HG03045 (cell line): ENCODE measurements around the gene ZNF99.
"Not testable (repeated sequence)": the region's sequence is repeated elsewhere in the genome, so short reads cannot be mapped to it uniquely, and the experiment has no call there.

Experiments
- ATAC-seq: cut with Tn5 transposase; IDR thresholded peaks from one replicate; pipeline ENCODE4 v1.9.1; 2021; ENCODE audit warnings: mild to moderate bottlenecking, moderate library complexity; ENCODE audit not compliant: unreplicated experiment

ZNF99 gene

DNA sequence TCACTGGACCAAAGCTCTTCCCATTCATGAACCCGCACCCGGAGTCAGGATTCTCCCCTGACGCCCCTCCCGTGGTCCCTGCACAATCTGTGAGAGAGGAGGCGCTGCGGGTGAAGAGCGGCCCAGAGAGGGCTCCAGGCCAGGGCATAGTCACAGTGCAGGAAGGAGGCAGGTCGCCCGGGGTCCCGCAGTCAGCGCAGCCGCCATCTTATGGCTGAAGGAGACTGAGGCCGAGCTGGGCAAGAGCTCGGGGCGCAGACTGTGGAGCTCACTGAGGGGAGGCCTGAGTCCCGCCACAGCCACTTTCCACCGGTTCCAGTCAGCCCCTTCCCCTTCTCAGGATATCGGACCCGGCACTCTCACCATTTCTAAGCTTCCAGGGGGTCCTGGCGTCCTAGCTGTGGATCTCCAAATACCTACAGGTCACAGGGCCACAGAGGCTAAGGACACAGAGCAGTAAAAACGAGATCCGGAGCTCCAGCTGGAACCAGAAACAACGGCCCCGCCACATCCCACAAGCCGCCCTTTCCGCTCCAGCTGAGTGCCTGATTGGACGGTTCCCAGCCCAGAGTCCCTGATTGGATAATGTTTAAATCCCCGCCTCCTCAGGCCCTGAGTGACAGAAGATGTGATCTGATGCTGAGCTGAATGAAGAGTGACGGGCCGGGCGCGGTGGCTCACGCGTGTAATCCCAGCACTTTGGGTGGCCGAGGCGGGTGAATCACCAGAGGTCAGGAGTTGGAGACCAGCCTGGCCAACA lies at the start of gene ZNF99:
TSS of gene ZNF99 (minus strand) at position 501 of the 760 bp plus-strand sequence. CDS start at position 366, 135 bp downstream.
- no peak for ATAC-seq

DNA sequence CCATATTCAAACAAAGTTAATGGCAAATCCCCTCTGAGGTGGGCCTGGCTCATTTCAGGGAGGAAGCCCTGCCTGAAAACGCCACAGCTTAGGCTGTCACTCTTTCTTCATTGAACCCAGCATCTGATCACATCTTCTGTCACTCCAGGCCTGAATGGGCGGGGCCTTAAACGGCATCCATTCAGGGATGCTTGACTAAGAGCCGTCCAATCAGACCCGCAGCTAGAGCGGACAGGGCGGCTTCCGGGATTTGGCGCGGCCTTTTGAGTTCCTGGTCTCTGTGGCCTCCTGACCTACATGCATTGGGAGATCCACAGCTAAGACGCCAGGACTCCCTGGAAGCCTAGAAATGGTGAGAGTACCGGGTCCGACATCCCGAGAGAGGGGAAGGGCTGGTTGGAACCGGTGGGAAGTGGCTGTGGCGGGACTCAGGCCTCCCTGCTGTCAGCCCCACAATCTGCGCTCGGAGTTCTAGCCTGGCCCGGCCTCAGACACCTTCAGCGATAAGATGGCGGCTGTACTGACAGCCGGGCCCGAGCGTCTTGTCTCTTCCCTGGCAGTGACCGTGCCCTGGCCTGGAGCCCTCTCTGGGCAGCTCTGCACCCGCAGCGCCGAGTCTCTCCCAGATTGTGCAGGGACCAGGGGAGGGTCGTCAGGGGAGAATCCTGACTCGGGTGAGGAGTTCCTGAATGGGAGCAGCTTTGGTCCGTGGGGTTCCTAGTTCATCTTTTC lies 48.2 kb upstream of the ZNF99 start, which contains the start of gene ZNF723:
TSS of gene ZNF723 (plus strand) at position 261 of the 732 bp plus-strand sequence. CDS start at position 350, 89 bp downstream.
- no peak for ATAC-seq

GRCh38 chr19:22831211-22831610 lies 47.3 kb upstream of the ZNF99 start:
- ATAC-seq, result no peak

- no peak for ATAC-seq
These were observed 30.2 kb upstream of the ZNF99 start for GRCh38 chr19:22814124-22814523.

DNA sequence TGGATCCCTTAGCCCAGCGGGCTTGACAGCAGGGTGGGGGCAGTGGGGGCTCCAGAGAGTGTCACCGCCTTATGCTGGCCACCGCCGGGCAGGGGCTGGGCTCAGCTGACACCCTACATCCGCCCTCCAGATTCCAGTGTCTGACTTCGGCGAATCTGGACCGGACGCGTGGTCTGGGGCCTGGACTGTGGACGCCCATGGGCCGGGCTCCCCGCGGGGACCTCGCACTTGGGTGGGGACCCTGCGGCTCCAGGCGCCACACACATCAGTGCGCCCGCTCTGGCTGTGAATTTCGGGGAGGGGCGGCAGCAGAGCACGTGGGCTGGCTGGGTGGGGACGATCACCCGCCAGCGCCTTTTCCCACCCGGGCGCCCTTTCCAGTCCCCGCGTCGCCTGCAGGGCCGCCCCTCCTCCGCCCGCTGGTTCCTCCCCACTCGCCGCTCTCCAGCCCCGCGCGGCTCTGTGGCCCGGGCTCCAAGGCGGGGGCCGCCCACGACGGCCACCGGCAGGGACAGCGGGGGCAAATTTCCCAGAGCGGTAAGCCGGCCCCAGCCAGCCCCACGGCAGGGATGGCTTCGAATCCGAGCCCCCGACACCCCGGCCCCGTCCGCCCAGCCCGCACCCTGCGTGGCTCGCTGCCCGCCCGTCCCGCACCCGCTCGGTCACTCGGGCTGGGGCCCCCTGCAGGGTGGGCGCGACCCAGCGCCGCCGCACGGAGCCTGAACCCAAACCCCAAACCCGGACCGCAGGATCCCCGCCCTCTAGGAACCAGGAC lies 23.3 kb upstream of the ZNF99 start:
- no peak for ATAC-seq

- ATAC-seq, result no peak
These were observed 22.5 kb upstream of the ZNF99 start for GRCh38 chr19:22806418-22806817.

- no peak for ATAC-seq
These were observed 13.1 kb upstream of the ZNF99 start for GRCh38 chr19:22797040-22797439.

- not testable (repeated sequence) for ATAC-seq
These were observed 8.9 kb upstream of the ZNF99 start for GRCh38 chr19:22792863-22793262.

GRCh38 chr19:22735911-22736645 lies 47.9 kb downstream of the ZNF99 start:
- ATAC-seq, result no peak

GRCh38 chr19:22733691-22734090 lies 50.3 kb downstream of the ZNF99 start:
- ATAC-seq, result no peak

- not testable (repeated sequence) for ATAC-seq
These were observed 55.7 kb downstream of the ZNF99 start for GRCh38 chr19:22728214-22728613.

GRCh38 chr19:22721533-22721932 lies 62.4 kb downstream of the ZNF99 start:
- ATAC-seq, result not testable (repeated sequence)

DNA sequence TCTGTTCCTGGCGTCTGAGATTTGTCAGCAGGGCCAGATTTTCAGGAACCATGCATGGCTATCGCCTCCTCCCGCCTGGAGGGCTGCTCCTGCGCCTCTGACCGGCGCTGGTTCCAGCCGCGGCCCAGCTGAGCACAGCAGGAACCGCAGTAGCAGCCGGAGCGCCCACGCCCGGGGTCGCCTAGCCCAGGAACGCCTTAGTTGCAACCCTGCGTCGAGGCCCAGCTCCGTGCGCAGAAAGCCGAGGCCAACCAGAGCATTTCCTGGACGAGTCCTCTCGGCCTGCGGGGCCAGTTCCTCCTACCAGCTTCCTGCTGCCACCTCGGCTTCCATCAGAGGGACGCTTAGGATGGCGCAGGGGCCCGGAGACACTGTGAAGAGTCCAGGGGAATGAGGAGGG lies 75.0 kb downstream of the ZNF99 start:
- ATAC-seq, result no peak

DNA sequence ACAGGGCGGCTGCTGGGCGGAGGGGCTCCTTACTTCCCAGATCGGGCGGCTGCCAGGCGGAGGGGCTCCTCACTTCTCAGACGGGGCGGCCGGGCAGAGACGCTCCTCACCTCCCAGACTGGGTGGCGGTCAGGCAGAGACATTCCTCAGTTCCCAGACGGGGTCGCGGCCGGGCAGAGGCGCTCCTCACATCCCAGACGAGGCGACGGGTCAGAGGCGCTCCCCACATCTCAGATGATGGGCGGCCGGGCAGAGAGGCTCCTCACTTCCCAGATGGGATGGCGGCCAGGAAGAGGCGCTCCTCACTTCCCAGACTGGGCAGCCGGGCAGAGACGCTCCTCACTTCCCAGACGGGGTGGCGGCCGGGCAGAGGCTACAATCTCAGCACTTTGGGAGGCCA lies 80.9 kb downstream of the ZNF99 start:
- not testable (repeated sequence) for ATAC-seq

GRCh38 chr19:22702661-22703060 lies 81.3 kb downstream of the ZNF99 start:
- not testable (repeated sequence) for ATAC-seq
